NK-92 treated with Interleukin-12 subunit alpha and Interleukin-12 subunit beta, amount 100 ng/mL, for 24 hours (cell line): ENCODE data around the gene USP13.
"Not testable (repeated sequence)": the region's sequence is repeated elsewhere in the genome, so short reads cannot be mapped to it uniquely, and the experiment has no call there.

Source experiments
- DNase-seq: peaks from one replicate; lab custom pipeline; 2025; lab: John Stamatoyannopoulos, UW

USP13 gene

GRCh38 chr3:179658606-179659005 lies 5.8 kb downstream of the USP13 start:
- no peak for DNase-seq

DNA sequence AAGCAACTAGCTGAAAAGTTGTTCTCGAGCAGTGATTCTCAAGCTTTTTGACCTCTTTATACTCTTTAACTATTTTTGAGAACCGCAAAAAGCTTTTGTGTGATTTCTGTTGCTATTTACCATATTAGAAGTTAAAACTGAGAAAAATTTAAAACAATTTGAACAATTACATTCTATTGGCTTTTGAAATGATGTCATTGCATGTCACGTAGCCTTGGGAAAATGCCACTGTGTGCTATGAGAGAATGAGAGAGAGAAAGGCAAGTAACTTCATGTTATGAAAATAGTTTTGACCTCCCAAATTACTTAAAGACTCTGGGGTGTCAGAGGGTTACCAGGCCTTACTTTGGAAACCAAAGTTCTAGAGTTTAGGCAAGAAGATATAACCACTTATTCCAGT lies 8.0 kb downstream of the USP13 start:
- DNase-seq = no peak

GRCh38 chr3:179661777-179662176 lies 8.9 kb downstream of the USP13 start:
- no peak for DNase-seq

GRCh38 chr3:179663093-179663492 lies 10.3 kb downstream of the USP13 start:
- no peak for DNase-seq

DNA sequence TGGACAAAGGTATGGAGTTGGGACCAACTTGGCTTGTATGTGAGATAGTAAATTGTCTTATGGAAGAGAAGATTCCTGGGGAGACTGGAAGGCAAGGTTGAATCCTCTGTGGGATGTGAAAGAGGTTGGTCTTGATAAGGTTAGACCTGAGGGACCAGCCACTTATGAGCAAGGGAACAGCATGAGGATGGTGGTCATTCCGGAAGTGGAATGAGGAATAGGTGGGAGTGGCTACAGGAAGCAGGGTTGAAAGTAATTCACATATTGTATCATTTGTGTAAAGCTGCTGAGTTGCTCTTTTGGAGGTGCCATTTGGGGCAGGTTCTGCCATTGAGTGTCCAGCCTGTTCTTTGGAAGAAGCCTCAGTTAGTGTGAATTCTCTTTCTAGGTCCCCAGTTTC lies 13.2 kb downstream of the USP13 start:
- no peak for DNase-seq

- no peak for DNase-seq
These were observed 13.7 kb downstream of the USP13 start for GRCh38 chr3:179666436-179667035.

DNA sequence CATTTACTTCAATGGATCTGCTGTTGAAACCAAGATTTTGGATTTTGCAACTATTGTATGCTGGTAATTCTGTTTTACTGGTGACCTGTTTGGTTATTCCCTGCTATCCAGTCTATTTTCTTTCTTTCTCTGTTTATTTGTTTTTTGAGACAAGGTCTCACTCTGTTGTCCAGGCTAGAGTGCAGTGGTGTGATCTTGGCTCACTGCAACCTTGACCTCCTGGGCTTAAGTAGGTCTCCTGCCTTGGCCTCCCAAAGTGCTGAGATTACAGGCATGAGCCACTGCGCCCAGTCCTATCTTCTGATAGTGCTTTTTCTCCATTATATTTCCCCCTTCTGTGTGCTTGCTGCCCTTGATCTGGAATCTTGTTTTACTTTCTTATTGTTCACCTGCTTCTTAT lies 15.6 kb downstream of the USP13 start:
- DNase-seq = no peak

GRCh38 chr3:179670311-179670710 lies 17.5 kb downstream of the USP13 start:
- DNase-seq = no peak

DNA sequence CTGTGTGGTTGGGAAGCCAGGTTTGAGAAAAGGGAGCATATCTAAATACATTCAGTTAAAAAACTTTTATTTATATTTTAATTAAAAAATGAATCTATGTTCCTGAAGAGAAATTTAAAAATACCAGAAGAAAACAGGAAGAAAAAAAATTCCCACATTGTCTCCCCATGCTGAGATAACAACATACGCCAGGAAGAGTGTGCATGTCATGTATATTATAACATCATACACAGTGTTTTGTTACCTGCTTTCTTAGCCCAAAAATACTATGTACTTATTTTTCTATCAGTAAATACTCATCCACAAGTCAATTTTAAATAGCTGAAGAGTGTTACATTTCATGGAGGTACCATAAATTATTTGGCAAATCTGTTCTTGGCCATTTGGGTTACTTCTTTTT lies 18.5 kb downstream of the USP13 start:
- DNase-seq = no peak

- no peak for DNase-seq
These were observed 19.0 kb downstream of the USP13 start for GRCh38 chr3:179671747-179672242.

GRCh38 chr3:179672918-179673317 lies 20.1 kb downstream of the USP13 start:
- DNase-seq = no peak

GRCh38 chr3:179673523-179673922 lies 20.7 kb downstream of the USP13 start:
- DNase-seq = no peak

GRCh38 chr3:179676081-179676480 lies 23.2 kb downstream of the USP13 start:
- no peak for DNase-seq

DNA sequence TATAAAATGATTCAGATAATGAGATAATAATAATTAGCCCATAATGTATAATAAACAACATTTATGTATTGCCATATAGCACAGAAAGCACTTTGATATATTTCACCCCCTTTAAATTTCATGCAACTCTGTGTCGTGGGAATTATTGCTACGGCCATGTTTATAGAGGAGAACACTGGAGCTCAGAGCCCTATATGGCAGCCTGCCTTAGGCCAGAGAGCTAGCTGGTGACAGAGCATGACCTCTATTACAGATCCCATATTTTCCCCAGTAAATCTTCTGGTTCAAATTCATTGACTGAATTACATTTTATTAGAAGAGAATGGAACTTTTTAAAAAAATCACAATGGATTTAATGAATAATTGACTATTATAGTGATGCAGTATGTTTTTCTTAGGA lies 25.0 kb downstream of the USP13 start:
- no peak for DNase-seq

DNA sequence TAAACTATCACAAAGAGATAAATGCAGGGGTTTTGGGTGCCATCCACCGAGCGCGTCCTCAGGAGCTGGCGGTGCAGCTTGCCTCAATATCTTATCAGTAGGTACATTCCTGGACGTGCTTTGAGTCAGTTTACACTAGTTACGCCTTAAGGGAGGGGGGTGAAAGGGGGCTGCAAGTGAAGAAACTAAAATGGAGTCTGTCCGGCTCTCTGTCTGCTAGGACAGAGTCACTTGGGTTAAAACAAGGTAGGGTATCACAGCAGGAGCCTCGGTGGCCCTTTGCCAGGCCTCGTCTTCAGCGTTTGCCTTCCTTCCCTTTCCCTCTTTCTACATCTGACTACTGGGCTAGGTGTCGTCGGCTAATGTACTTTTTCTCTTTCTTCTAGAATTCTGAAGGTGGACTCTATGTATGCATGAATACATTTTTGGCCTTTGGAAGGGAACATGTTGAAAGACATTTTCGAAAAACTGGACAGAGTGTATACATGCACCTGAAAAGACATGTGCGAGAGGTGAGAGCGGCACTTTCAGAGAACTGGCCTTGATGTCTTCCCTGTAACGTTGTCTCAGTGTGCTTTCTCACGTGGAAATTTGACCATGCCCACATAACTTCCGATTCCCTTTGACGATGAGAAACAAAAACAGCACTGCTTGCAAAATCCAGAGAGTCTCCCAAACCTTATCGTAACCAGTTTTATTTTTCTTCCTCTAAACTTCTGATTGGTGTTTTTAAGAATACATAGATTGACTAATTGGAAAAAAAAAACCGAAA lies 28.8 kb downstream of the USP13 start:
- DNase-seq = no peak

DNA sequence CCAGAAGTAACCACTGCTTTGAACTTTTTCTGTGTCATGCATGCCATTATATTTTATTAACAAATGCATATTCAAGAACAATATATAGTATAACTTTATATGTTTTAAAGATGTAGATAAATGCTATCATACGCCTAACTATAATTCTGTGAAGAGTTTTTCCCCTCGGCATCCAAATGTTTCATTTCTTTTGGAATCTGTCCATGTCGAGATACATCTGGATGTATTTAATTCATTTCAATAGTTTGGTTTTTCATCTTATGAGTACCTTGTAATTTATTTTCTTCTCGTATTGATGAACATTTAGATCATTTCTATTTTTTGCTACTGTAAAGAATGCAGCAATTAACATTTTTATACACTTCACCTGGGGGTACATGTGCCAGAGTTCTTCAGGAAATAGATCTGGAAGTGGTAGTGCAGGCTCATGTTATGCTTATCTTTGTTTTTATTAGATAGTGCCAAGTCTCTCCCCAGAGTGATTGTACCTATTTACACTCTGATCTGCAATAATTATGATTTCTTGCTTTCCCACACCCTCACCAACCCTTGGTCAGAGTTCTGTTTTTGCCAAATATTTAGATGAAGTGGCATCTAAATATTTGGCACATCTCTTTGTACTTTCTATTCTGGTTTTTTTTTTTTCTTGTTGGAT lies 29.7 kb downstream of the USP13 start:
- no peak for DNase-seq

GRCh38 chr3:179683286-179683685 lies 30.4 kb downstream of the USP13 start:
- DNase-seq = not testable (repeated sequence)

GRCh38 chr3:179687967-179688535 lies 35.2 kb downstream of the USP13 start:
- no peak for DNase-seq

GRCh38 chr3:179688850-179689249 lies 36.0 kb downstream of the USP13 start:
- DNase-seq = no peak

- no peak for DNase-seq
These were observed 41.9 kb downstream of the USP13 start for GRCh38 chr3:179694731-179695130.

GRCh38 chr3:179695672-179696313 lies 43.0 kb downstream of the USP13 start:
- no peak for DNase-seq

GRCh38 chr3:179697736-179698332 lies 45.0 kb downstream of the USP13 start:
- no peak for DNase-seq
